ENCODE data around the gene PLXDC2.
"Not testable (repeated sequence)": the region's sequence is repeated elsewhere in the genome, so short reads cannot be mapped to it uniquely, and the experiment has no call there.

The PLXDC2 gene

GRCh38 chr10:20013991-20014750, 197.9 kb downstream of the PLXDC2 start:
- FAIRE-seq (no peak), DNase-seq (ENCODE audit: insufficient read length, low spot score) (no peak)

- DNase-seq (ENCODE audit: insufficient read length, low spot score) = no peak
- FAIRE-seq = no peak
Observed at GRCh38 chr10:20017961-20018360, 201.7 kb downstream of the PLXDC2 start.

GRCh38 chr10:20020677-20021076, 204.4 kb downstream of the PLXDC2 start:
- FAIRE-seq = no peak
- DNase-seq (ENCODE audit: insufficient read length, low spot score) = no peak

- FAIRE-seq = no peak
- no peak for DNase-seq (ENCODE audit: insufficient read length, low spot score)
Observed at GRCh38 chr10:20029523-20029922, 213.3 kb downstream of the PLXDC2 start.

- no peak for DNase-seq (ENCODE audit: insufficient read length, low spot score)
- no peak for FAIRE-seq
Observed at GRCh38 chr10:20033476-20033875, 217.2 kb downstream of the PLXDC2 start.

- FAIRE-seq = no peak
- DNase-seq (ENCODE audit: insufficient read length, low spot score) = no peak
Observed at GRCh38 chr10:20034732-20035131, 218.5 kb downstream of the PLXDC2 start.

GRCh38 chr10:20040012-20040411, 223.8 kb downstream of the PLXDC2 start:
- FAIRE-seq (no peak), DNase-seq (ENCODE audit: insufficient read length, low spot score) (no peak)

- FAIRE-seq (no peak), DNase-seq (ENCODE audit: insufficient read length, low spot score) (no peak)
Observed at GRCh38 chr10:20041931-20042330, 225.7 kb downstream of the PLXDC2 start.

- FAIRE-seq; DNase-seq (ENCODE audit: insufficient read length, low spot score): not testable (repeated sequence)
Observed at GRCh38 chr10:20045100-20045499, 228.9 kb downstream of the PLXDC2 start.

GRCh38 chr10:20048161-20048560, 231.9 kb downstream of the PLXDC2 start:
- FAIRE-seq = no peak

GRCh38 chr10:20058135-20058534, 241.9 kb downstream of the PLXDC2 start:
- DNase-seq (ENCODE audit: insufficient read length, low spot score) = no peak
- no peak for FAIRE-seq

More at GRCh38 chr10:20048161-20048560, 231.9 kb downstream of the PLXDC2 start:
- DNase-seq (ENCODE audit: insufficient read length, low spot score) = no peak

- no peak for FAIRE-seq
- DNase-seq (ENCODE audit: insufficient read length, low spot score) = no peak
Observed at GRCh38 chr10:20059084-20059835, 243.0 kb downstream of the PLXDC2 start.

GRCh38 chr10:20065814-20066213, 249.6 kb downstream of the PLXDC2 start:
- no peak for DNase-seq (ENCODE audit: insufficient read length, low spot score)
- FAIRE-seq = no peak

- DNase-seq (ENCODE audit: insufficient read length, low spot score) = no peak
- no peak for FAIRE-seq
Observed at GRCh38 chr10:20073167-20073566, 256.9 kb downstream of the PLXDC2 start.

GRCh38 chr10:20075713-20076112, 259.5 kb downstream of the PLXDC2 start:
- DNase-seq (ENCODE audit: insufficient read length, low spot score) (no peak), FAIRE-seq (no peak)

- FAIRE-seq (no peak), DNase-seq (ENCODE audit: insufficient read length, low spot score) (no peak)
Observed at GRCh38 chr10:20084451-20084850, 268.2 kb downstream of the PLXDC2 start.

GRCh38 chr10:20085115-20085514, 268.9 kb downstream of the PLXDC2 start:
- DNase-seq (ENCODE audit: insufficient read length, low spot score) = no peak
- FAIRE-seq = no peak

- FAIRE-seq = no peak
- no peak for DNase-seq (ENCODE audit: insufficient read length, low spot score)
Observed at GRCh38 chr10:20087353-20087752, 271.1 kb downstream of the PLXDC2 start.

- no peak for FAIRE-seq
- DNase-seq (ENCODE audit: insufficient read length, low spot score) = no peak
Observed at GRCh38 chr10:20088061-20088701, 271.9 kb downstream of the PLXDC2 start.

GRCh38 chr10:20089879-20090278, 273.6 kb downstream of the PLXDC2 start:
- FAIRE-seq (no peak), DNase-seq (ENCODE audit: insufficient read length, low spot score) (no peak)

GRCh38 chr10:20090831-20091230, 274.6 kb downstream of the PLXDC2 start:
- DNase-seq (ENCODE audit: insufficient read length, low spot score) (no peak), FAIRE-seq (no peak)

- FAIRE-seq = no peak
Observed at GRCh38 chr10:20091698-20092097, 275.5 kb downstream of the PLXDC2 start.

More at GRCh38 chr10:20091698-20092097, 275.5 kb downstream of the PLXDC2 start:
- DNase-seq (ENCODE audit: insufficient read length, low spot score) = no peak

Data from GM19239 (cell line).